Measurements from ENCODE around the gene UBE2I. TPM values are rescaled to one million over a fixed set of nuclear protein-coding genes. Genes with fewer than 3 reads are reported as not detected.

Gene UBE2I
- total and polyA plus RNA-seq, 7 donors = 38.4 to 95.3 (median 54.5) TPM

GRCh38 chr16:1351582-1352362 is 42.3 kb downstream of the UBE2I start, which contains the start of the genes GNPTG and TSR3:
Gene GNPTG, plus strand, starts transcription at chr16:1351931. Its CDS starts 35 bp downstream, at chr16:1351966.
Gene TSR3, minus strand, starts transcription at chr16:1351878. Its CDS starts 74 bp downstream, at chr16:1351804.
- intact Hi-C loops (cut with DNase I) = loop anchor here (5.0 kb wide), 1 partner anchor 39 kb away; no protein-coding TSS in a partner anchor
- peak within 1 kb of the TSS; percentile 72 to 80 (median 76) for H3K27ac ChIP-seq
- no peaks in the 10 kb centered on the region for H3K9me3 ChIP-seq
- H3K4me1 ChIP-seq = peaks cover 0 to 39% (median 26%) of the 10 kb centered on the region in 4 donors
- H3K4me3 ChIP-seq = peak within 1 kb of the TSS; percentile 84 to 98 (median 92)
- 1% methylated on average over 98 of the region's 98 CpGs for WGBS, 2 donors
- H3K27me3 ChIP-seq = no peaks in the 10 kb centered on the region
- peaks cover 5 to 26% (median 13%) of the 10 kb centered on the region in 4 donors for H3K36me3 ChIP-seq
- TF ChIP-seq POLR2AphosphoS5 (IDR thresholded peaks at IDR 0.05) = peak; percentile 16 to 89 (median 88)
- TF ChIP-seq POLR2A (IDR thresholded peaks at IDR 0.05) = no peak
- peak in 1 of 4 donors; percentile 16 for TF ChIP-seq EP300 (IDR thresholded peaks at IDR 0.05)
- peak; percentile 93 for DNase-seq

- TF ChIP-seq EP300 (IDR thresholded peaks at IDR 0.05) (no peak), POLR2A (IDR thresholded peaks at IDR 0.05) (no peak), POLR2AphosphoS5 (IDR thresholded peaks at IDR 0.05) (no peak)
- TF ChIP-seq, protein P1, sequence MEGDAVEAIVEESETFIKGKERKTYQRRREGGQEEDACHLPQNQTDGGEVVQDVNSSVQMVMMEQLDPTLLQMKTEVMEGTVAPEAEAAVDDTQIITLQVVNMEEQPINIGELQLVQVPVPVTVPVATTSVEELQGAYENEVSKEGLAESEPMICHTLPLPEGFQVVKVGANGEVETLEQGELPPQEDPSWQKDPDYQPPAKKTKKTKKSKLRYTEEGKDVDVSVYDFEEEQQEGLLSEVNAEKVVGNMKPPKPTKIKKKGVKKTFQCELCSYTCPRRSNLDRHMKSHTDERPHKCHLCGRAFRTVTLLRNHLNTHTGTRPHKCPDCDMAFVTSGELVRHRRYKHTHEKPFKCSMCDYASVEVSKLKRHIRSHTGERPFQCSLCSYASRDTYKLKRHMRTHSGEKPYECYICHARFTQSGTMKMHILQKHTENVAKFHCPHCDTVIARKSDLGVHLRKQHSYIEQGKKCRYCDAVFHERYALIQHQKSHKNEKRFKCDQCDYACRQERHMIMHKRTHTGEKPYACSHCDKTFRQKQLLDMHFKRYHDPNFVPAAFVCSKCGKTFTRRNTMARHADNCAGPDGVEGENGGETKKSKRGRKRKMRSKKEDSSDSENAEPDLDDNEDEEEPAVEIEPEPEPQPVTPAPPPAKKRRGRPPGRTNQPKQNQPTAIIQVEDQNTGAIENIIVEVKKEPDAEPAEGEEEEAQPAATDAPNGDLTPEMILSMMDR (IDR thresholded peaks at IDR 0.05) = no peak
- intact Hi-C loops (cut with DNase I) = loop anchor here (5.0 kb wide), 1 partner anchor 43 kb away; no protein-coding TSS in a partner anchor
- 69 to 86% methylated on average over 49 of the region's 49 CpGs for WGBS, 2 donors
Observed at GRCh38 chr16:1354815-1355540, 45.5 kb downstream of the UBE2I start.

DNA sequence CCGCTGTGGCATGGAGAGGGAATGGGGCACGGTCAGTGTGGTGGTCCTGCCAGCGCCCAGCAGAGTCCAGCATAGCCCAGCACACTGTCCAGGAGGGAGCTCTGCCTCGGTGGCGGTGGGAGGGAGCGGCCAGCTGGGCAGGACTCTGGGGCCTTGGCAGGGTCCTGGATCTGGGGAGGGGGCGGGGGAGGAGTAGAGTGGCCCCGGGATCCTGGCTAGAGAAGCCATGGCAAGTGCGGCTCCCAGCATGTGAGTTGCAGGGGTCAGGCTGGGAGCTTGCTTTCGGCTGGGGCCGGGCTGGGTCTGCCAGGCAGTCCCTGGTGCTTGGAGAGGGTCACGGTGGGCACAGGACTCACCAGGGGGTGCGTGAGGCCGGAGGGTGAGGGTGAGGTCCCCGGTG is 46.2 kb downstream of the UBE2I start:
- no peak for TF ChIP-seq POLR2AphosphoS5 (IDR thresholded peaks at IDR 0.05)
- Histone ChIP-seq H3K4me3 (no peak overlapping the region), H3K4me1 (peaks cover 0 to 32% (median 21%) of the 10 kb centered on the region in 4 donors), H3K36me3 (peaks cover 0 to 29% (median 2%) of the 10 kb centered on the region in 4 donors), H3K9me3 (no peaks in the 10 kb centered on the region), H3K27me3 (no peaks in the 10 kb centered on the region), H3K27ac (no peak overlapping the region)
- WGBS, 2 donors = 88 to 90% methylated on average over 15 of the region's 15 CpGs
- DNase-seq = no peak
- intact Hi-C loops (cut with DNase I) = no loop called here

More at GRCh38 chr16:1354815-1355540, 45.5 kb downstream of the UBE2I start:
- no peaks in the 10 kb centered on the region for H3K9me3 ChIP-seq
- H3K4me1 ChIP-seq = peaks cover 0 to 38% (median 26%) of the 10 kb centered on the region in 4 donors
- H3K27ac ChIP-seq = no peak overlapping the region
- no peaks in the 10 kb centered on the region for H3K27me3 ChIP-seq
- H3K36me3 ChIP-seq = peaks cover 0 to 26% (median under 1%) of the 10 kb centered on the region in 4 donors
- no peak overlapping the region for H3K4me3 ChIP-seq
- DNase-seq = no peak

DNA sequence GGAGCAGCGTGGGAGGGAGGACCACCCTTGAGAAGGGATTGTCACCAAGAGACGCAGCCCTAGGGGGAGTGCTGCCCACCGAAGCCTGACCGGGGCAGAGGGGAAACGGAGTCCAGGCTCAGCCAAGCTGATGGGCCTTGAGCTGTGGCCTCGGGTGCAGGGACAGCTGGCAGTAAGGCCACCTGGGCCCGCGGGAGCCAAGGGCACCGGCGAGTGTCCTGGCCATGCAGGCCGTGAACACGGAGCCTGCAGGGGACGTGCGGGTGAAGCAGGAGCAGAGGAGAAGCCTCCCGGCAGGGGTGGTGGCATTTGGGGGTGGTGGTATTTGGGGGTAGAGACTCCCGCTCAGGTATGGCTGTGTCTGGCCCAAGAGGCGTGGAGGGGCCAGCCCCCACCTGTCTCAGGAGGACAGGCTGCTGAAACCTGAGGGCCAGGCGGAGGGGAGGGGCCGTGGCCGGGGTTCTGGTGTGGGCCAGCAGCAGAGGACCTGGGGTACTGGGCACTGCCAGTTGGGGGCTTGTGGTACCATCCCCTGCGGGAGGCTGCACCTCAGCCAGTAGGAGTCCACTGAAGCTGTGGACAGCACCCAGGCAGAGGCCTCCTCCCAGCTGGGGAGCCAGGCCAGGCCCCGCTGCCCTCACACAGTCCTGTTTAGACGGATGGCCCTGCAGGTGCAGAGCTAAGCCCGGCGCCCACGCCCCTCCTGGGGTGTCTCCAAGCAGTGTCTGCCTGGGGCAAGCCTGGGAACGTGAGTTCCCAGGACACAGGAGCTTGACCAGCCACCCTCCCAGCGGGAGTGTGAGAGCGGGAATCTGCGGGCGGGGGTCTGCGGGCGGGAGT is 46.8 kb downstream of the UBE2I start:
- peaks cover 0 to 36% (median 4%) of the 10 kb centered on the region in 4 donors for H3K36me3 ChIP-seq
- H3K4me3 ChIP-seq = no peak overlapping the region
- H3K27ac ChIP-seq = no peak overlapping the region
- H3K9me3 ChIP-seq = no peaks in the 10 kb centered on the region
- WGBS, 2 donors = 81 to 87% methylated on average over 33 of the region's 33 CpGs
- peaks cover 0 to 25% (median 14%) of the 10 kb centered on the region in 4 donors for H3K4me1 ChIP-seq
- H3K27me3 ChIP-seq = no peaks in the 10 kb centered on the region
- intact Hi-C loops (cut with DNase I) = no loop called here
- DNase-seq = no peak
- TF ChIP-seq EP300 (IDR thresholded peaks at IDR 0.05) (no peak), POLR2A (IDR thresholded peaks at IDR 0.05) (no peak), POLR2AphosphoS5 (IDR thresholded peaks at IDR 0.05) (no peak)
- TF ChIP-seq, protein P1 (IDR thresholded peaks at IDR 0.05) = no peak

GRCh38 chr16:1357906-1358566 is 48.6 kb downstream of the UBE2I start:
- Histone ChIP-seq H3K27ac (no peak overlapping the region), H3K4me3 (no peak overlapping the region), H3K9me3 (no peaks in the 10 kb centered on the region), H3K4me1 (peaks cover 0 to 12% (median 6%) of the 10 kb centered on the region in 4 donors), H3K36me3 (peaks cover 11 to 54% (median 17%) of the 10 kb centered on the region in 4 donors), H3K27me3 (no peaks in the 10 kb centered on the region)
- TF ChIP-seq POLR2AphosphoS5 (IDR thresholded peaks at IDR 0.05) (no peak), EP300 (IDR thresholded peaks at IDR 0.05) (no peak), POLR2A (IDR thresholded peaks at IDR 0.05) (no peak)
- TF ChIP-seq, protein P1 (IDR thresholded peaks at IDR 0.05) = no peak
- 85 to 89% methylated on average over 19 of the region's 19 CpGs for WGBS, 2 donors
- intact Hi-C loops (cut with DNase I) = no loop called here
- no peak for DNase-seq
